ENCODE results near the gene ADAMTS17.

ADAMTS17 gene

DNA sequence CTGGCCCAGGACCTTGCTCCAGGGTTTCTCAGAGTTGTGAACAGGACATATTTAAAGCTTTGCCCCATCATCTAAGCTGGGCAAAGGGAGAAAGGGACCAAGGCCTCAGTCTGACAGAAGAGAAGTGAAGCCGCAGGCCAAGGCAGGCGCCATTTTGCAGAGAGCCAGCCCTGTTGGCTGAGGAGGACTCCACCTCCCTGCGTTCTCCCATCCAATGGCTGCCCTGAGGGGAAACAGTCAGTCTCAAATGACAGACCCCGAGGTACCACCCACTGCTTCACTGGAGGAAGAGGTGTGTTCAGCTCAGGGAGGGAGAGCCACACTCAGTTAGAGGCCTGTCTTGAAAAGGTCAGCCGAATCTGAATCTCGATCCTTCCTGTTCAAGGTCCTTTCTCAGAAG, 86.1 kb downstream of the ADAMTS17 start:
- no peaks in the 10 kb centered on the region for H3K9me3 ChIP-seq (ENCODE audit: severe bottlenecking)
- H3K4me3 ChIP-seq (ENCODE audit: low read depth, low read length), result no peak overlapping the region
- no peaks in the 10 kb centered on the region for H3K27me3 ChIP-seq (ENCODE audit: insufficient read depth, low read depth, severe bottlenecking)
- H3K36me3 ChIP-seq, result no peaks in the 10 kb centered on the region
- no peak for DNase-seq
- TF ChIP-seq, protein P1, sequence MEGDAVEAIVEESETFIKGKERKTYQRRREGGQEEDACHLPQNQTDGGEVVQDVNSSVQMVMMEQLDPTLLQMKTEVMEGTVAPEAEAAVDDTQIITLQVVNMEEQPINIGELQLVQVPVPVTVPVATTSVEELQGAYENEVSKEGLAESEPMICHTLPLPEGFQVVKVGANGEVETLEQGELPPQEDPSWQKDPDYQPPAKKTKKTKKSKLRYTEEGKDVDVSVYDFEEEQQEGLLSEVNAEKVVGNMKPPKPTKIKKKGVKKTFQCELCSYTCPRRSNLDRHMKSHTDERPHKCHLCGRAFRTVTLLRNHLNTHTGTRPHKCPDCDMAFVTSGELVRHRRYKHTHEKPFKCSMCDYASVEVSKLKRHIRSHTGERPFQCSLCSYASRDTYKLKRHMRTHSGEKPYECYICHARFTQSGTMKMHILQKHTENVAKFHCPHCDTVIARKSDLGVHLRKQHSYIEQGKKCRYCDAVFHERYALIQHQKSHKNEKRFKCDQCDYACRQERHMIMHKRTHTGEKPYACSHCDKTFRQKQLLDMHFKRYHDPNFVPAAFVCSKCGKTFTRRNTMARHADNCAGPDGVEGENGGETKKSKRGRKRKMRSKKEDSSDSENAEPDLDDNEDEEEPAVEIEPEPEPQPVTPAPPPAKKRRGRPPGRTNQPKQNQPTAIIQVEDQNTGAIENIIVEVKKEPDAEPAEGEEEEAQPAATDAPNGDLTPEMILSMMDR (IDR thresholded peaks at IDR 0.05; ENCODE audit: low read depth, low read length), result no peak
- no peak overlapping the region for H3K27ac ChIP-seq

DNA sequence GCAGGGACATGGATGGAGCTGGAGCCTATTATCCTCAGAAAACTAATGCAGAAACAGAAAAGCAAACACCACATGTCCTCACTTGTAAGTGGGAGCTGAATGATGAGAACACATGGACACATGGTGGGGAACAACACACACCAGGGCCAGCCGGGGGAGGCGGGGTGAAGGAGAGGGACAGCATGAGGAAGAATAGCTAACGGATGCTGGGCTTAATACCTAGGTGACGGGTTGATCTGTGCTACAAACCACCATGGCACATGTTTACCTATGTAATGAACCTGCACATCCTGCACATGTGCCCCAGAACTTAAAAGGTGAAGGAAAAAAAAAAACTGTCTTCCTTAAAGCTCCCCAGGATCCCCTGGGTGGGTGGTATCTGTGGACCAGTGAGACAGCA, 87.1 kb downstream of the ADAMTS17 start:
- no peak overlapping the region for H3K27ac ChIP-seq
- TF ChIP-seq, protein P1 (IDR thresholded peaks at IDR 0.05; ENCODE audit: low read depth, low read length), result no peak
- no peak overlapping the region for H3K4me3 ChIP-seq (ENCODE audit: low read depth, low read length)
- no peaks in the 10 kb centered on the region for H3K36me3 ChIP-seq
- no peaks in the 10 kb centered on the region for H3K9me3 ChIP-seq (ENCODE audit: severe bottlenecking)
- no peak for DNase-seq
- H3K27me3 ChIP-seq (ENCODE audit: insufficient read depth, low read depth, severe bottlenecking), result no peaks in the 10 kb centered on the region

DNA sequence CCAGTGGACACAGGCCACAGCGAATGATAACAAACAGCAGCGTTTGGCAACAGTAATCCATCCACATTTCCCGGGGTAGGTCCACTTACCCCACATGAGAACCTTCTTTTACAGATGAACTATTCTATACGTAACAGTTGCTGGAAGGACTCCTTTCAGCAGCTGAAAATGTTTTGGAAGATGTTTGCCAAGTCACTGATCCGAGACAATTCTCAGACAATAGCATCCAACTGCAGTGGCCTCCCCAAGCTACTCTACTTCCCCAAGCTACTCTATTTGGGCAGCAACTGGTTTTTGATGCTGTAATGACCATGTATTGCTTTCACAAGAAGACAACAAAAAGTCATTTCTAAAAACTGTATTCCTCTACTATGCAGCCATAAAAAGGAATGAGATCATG, 87.5 kb downstream of the ADAMTS17 start:
- Histone ChIP-seq H3K9me3 (ENCODE audit: severe bottlenecking) (no peaks in the 10 kb centered on the region), H3K27ac (no peak overlapping the region), H3K27me3 (ENCODE audit: insufficient read depth, low read depth, severe bottlenecking) (peaks cover 1% of the 10 kb centered on the region), H3K36me3 (no peaks in the 10 kb centered on the region), H3K4me3 (ENCODE audit: low read depth, low read length) (no peak overlapping the region)
- DNase-seq, result no peak
- TF ChIP-seq, protein P1 (IDR thresholded peaks at IDR 0.05; ENCODE audit: low read depth, low read length), result no peak

DNA sequence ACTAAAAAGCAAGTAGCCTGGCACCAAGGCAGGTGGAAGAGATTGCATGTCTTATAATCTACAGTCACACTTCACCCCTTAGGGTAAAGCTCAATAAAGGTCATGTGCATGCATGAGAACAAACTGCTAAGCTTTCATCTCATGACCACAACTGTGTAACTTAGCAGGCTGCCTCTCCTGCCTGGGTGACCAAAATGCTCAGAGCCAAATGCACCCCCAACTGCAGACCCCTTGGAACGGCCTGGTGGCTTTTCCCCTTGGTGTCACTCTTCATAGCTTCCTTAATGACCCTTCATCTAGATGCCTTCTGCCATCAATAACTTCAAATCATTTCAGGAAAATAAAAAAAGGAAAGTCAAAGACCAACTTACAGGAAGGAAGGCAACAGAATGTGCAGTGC, 88.1 kb downstream of the ADAMTS17 start:
- DNase-seq, result no peak
- TF ChIP-seq, protein P1 (IDR thresholded peaks at IDR 0.05; ENCODE audit: low read depth, low read length), result no peak
- H3K27me3 ChIP-seq (ENCODE audit: insufficient read depth, low read depth, severe bottlenecking), result peaks cover 3% of the 10 kb centered on the region
- H3K36me3 ChIP-seq, result no peaks in the 10 kb centered on the region
- H3K4me3 ChIP-seq (ENCODE audit: low read depth, low read length), result no peak overlapping the region
- H3K27ac ChIP-seq, result no peak overlapping the region
- H3K9me3 ChIP-seq (ENCODE audit: severe bottlenecking), result no peaks in the 10 kb centered on the region

DNA sequence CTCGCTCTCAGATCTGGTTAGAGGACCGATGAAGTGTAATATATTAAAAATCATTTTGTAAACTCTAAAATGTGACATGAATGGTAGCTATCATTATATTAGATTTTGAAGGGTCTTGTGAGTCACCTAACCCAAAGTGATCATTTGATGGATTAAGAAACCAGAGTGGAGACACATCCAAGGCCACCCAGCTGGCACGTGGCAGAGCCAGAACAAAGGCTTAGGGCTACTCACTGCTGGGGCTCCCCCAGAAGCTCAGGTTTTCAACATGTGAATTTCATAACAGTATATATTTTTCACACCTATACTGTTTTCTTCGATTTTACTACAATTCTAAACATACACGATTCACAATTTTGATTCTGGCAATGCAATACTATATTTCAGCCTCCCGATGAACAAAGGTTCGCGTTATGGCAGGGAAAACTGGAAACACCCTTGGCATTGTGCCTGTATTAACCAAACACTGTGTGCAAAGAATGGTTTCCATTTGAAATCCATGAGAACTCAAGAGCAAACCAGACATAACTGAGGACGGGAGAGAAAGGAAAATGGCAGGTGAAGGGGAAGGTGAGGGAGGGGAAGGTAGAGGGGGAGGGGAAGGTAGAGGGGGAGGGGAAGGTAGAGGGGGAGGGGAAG, 88.9 kb downstream of the ADAMTS17 start:
- no peaks in the 10 kb centered on the region for H3K36me3 ChIP-seq
- DNase-seq, result no peak
- H3K4me3 ChIP-seq (ENCODE audit: low read depth, low read length), result no peak overlapping the region
- H3K27ac ChIP-seq, result no peak overlapping the region
- TF ChIP-seq, protein P1 (IDR thresholded peaks at IDR 0.05; ENCODE audit: low read depth, low read length), result no peak
- H3K27me3 ChIP-seq (ENCODE audit: insufficient read depth, low read depth, severe bottlenecking), result peaks cover 3% of the 10 kb centered on the region
- no peaks in the 10 kb centered on the region for H3K9me3 ChIP-seq (ENCODE audit: severe bottlenecking)

DNA sequence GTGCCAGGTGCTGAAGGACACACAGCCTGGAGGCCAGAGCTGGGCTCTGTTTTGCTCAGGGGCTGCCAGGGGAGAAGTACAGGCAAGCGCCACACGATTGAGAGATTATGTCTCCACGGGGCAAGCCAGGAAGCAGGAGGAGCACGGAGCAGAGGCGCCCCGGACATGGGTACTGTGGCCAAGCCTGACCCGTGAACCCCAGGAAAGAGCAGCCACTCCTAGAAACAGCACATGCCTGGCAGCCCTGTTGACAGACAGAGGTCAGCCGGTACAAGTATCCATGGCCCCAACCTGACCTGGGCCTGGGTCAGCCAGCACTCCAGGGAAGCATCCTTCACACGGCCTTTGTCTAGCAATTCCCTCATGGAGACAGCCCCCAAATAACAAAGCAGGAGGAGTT, 89.4 kb downstream of the ADAMTS17 start:
- no peak for DNase-seq
- H3K27me3 ChIP-seq (ENCODE audit: insufficient read depth, low read depth, severe bottlenecking), result peaks cover 3% of the 10 kb centered on the region

More for the DNA sequence above, 89.4 kb downstream of the ADAMTS17 start:
- Histone ChIP-seq H3K27ac (no peak overlapping the region), H3K9me3 (ENCODE audit: severe bottlenecking) (no peaks in the 10 kb centered on the region), H3K36me3 (no peaks in the 10 kb centered on the region), H3K4me3 (ENCODE audit: low read depth, low read length) (no peak overlapping the region)
- TF ChIP-seq, protein P1 (IDR thresholded peaks at IDR 0.05; ENCODE audit: low read depth, low read length), result no peak
